BLaER1 treated with 17β-estradiol and CSF1 and Interleukin-3, amounts not matched to agents 10 nM and 100 nM (cell line): ENCODE data around the gene GAGE10.
"Not testable (repeated sequence)": the region's sequence is repeated elsewhere in the genome, so short reads cannot be mapped to it uniquely, and the experiment has no call there.

ENCODE experiments used
- H3K27ac ChIP-seq, 11 experiments: shearing (Covaris generic); formaldehyde crosslinking; 2 replicates each; pipeline ENCODE4 v1.8.1; 2022
- H3K27me3 ChIP-seq, 11 experiments: shearing (Covaris generic); formaldehyde crosslinking; 2 replicates each; pipeline ENCODE4 v1.8.1; 2022
- H3K36me3 ChIP-seq, 11 experiments: shearing (Covaris generic); formaldehyde crosslinking; 2 replicates each; pipeline ENCODE4 v1.8.1; 2022
- H3K4me1 ChIP-seq, 10 experiments: shearing (Covaris generic); formaldehyde crosslinking; 2 replicates each; pipeline ENCODE4 v1.8.1; 2022
- H3K4me2 ChIP-seq, 11 experiments: shearing (Covaris generic); formaldehyde crosslinking; 2 replicates each; pipeline ENCODE4 v1.8.1; 2022
- H3K4me3 ChIP-seq, 10 experiments: shearing (Covaris generic); formaldehyde crosslinking; 2 replicates each; pipeline ENCODE4 v1.8.1; 2022
- H3K9ac ChIP-seq, 11 experiments: shearing (Covaris generic); formaldehyde crosslinking; 2 replicates each; pipeline ENCODE4 v1.8.1; 2022
- H3K9me3 ChIP-seq, 11 experiments: shearing (Covaris generic); formaldehyde crosslinking; replicated peaks in 1 of 11; 2 replicates each; pipeline ENCODE4 v1.8.1; 2022
- H4K20me1 ChIP-seq, 11 experiments: shearing (Covaris generic); formaldehyde crosslinking; 2 replicates each; pipeline ENCODE4 v1.8.1; 2022
- Cebpa-rat ChIP-seq, 11 experiments: shearing (Covaris generic); IDR thresholded peaks; 2 replicates each; pipeline ENCODE4 v1.8.1; 2022

The GAGE10 gene

GRCh38 chrX:49284212-49284611 is 19.2 kb upstream of the GAGE10 start:
- Histone ChIP-seq H3K4me2 (no peak overlapping the region), H3K9ac (no peak overlapping the region), H4K20me1 (peaks cover 0 to 13% (median 0%) of the 10 kb centered on the region in 11 experiments; a peak in 4 of 22 replicates), H3K27me3 (peaks cover 78 to 99% (median 97%) of the 10 kb centered on the region in 11 experiments), H3K4me3 (no peak overlapping the region), H3K36me3 (peaks cover 0 to 4% (median 0%) of the 10 kb centered on the region in 11 experiments; a peak in 1 of 22 replicates), H3K27ac (no peak overlapping the region), H3K4me1 (no peaks in the 10 kb centered on the region), H3K9me3 (no peaks in the 10 kb centered on the region)
- no peak for TF ChIP-seq Cebpa-rat (IDR thresholded peaks at IDR 0.05)

DNA sequence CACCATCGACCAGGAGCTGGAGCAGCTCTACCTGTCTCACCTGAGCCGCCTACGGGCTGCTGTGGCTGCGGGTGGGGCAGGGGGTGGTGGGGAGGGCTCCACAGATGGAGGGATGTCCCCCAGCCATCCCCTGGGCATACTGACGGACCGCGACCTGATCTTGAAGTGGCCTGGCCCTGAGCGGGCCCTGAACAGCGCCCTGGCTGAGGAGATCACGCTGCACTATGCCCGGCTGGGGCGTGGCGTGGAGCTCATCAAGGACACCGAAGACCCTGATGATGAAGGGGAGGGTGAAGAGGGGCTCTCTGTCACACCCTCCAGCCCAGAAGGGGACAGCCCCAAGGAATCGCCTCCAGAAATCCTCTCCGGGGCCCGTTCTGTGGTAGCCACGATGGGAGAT is 17.3 kb upstream of the GAGE10 start:
- Histone ChIP-seq H3K9me3 (no peaks in the 10 kb centered on the region), H3K36me3 (peaks cover 0 to 4% (median 0%) of the 10 kb centered on the region in 11 experiments; a peak in 1 of 22 replicates), H3K27ac (no peak overlapping the region), H4K20me1 (peaks cover 0 to 13% (median 0%) of the 10 kb centered on the region in 11 experiments; a peak in 5 of 22 replicates), H3K27me3 (peaks cover 95 to 100% (median 99%) of the 10 kb centered on the region in 11 experiments), H3K4me2 (no peak overlapping the region), H3K9ac (no peak overlapping the region), H3K4me1 (no peaks in the 10 kb centered on the region), H3K4me3 (no peak overlapping the region)
- TF ChIP-seq Cebpa-rat (IDR thresholded peaks at IDR 0.05), result no peak

DNA sequence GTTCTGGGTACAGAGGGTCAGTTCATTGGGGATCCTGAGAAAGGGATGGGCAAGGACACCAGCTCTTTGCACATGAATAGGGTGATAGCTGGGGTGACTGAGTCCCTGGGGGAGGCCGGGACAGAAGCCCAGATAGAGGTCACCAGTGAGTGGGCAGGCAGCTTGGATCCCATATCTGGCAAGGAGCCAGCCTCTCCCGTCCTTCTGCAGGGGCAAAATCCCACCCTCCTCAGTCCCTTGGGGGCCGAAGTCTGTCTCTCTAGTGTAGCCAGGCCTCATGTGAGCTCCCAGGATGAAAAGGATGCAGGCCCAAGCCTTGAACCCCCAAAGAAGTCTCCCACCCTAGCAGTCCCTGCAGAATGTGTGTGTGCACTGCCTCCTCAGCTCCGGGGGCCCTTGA is 16.9 kb upstream of the GAGE10 start:
- no peak for TF ChIP-seq Cebpa-rat (IDR thresholded peaks at IDR 0.05)
- H3K9me3 ChIP-seq, result no peaks in the 10 kb centered on the region

GRCh38 chrX:49287665-49288064 is 15.8 kb upstream of the GAGE10 start:
- Histone ChIP-seq H3K9me3 (no peaks in the 10 kb centered on the region), H3K4me3 (no peak overlapping the region), H3K9ac (no peak overlapping the region), H4K20me1 (peaks cover 0 to 9% (median 0%) of the 10 kb centered on the region in 11 experiments; a peak in 4 of 22 replicates), H3K36me3 (peaks cover 0 to 4% (median 0%) of the 10 kb centered on the region in 11 experiments; a peak in 1 of 22 replicates), H3K4me1 (peaks cover 0 to 4% (median 0%) of the 10 kb centered on the region in 10 experiments; a peak in 1 of 20 replicates), H3K27ac (no peak overlapping the region), H3K4me2 (no peak overlapping the region), H3K27me3 (peaks cover 87 to 100% (median 96%) of the 10 kb centered on the region in 11 experiments)
- no peak for TF ChIP-seq Cebpa-rat (IDR thresholded peaks at IDR 0.05)

More for the DNA sequence above, 16.9 kb upstream of the GAGE10 start:
- Histone ChIP-seq H3K27me3 (peaks cover 94 to 100% (median 99%) of the 10 kb centered on the region in 11 experiments), H3K9ac (no peak overlapping the region), H3K4me1 (no peaks in the 10 kb centered on the region), H3K27ac (no peak overlapping the region), H3K4me3 (no peak overlapping the region), H4K20me1 (peaks cover 0 to 12% (median 0%) of the 10 kb centered on the region in 11 experiments; a peak in 5 of 22 replicates), H3K36me3 (peaks cover 0 to 4% (median 0%) of the 10 kb centered on the region in 11 experiments; a peak in 1 of 22 replicates), H3K4me2 (no peak overlapping the region)

DNA sequence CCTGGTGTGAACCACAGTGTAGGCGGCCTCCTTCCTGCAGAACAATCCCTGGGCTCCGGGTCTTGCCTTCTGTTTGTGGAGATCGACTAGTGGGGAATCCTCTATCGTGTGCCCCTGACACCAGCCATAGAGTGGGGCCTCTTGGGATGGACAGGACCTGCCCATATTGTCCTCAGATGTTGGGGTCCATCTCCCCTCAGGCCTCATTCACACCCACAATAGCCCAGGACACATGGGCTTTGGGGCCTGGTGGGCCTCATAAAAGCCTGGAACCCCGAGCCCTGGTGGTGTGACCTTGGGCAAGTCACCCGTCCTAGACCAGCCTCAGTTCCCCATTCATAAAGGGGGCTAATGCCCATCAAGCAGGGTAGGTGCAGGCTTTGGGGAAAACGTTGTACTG is 13.2 kb upstream of the GAGE10 start:
- TF ChIP-seq Cebpa-rat (IDR thresholded peaks at IDR 0.05), result no peak
- peaks cover 76 to 100% (median 95%) of the 10 kb centered on the region in 11 experiments for H3K27me3 ChIP-seq

GRCh38 chrX:49291615-49292337 is 11.7 kb upstream of the GAGE10 start:
- Histone ChIP-seq H3K27me3 (peaks cover 69 to 100% (median 95%) of the 10 kb centered on the region in 11 experiments), H4K20me1 (peaks cover 0 to 11% (median 0%) of the 10 kb centered on the region in 11 experiments; a peak in 4 of 22 replicates), H3K4me1 (peaks cover 0 to 4% (median 0%) of the 10 kb centered on the region in 10 experiments; a peak in 1 of 20 replicates), H3K9ac (no peak overlapping the region), H3K4me3 (no peak overlapping the region), H3K27ac (no peak overlapping the region), H3K9me3 (no peaks in the 10 kb centered on the region), H3K36me3 (no peaks in the 10 kb centered on the region), H3K4me2 (peak overlapping the region in 2 of 11 experiments; percentile 6 to 11; a peak in 2 of 22 replicates)
- TF ChIP-seq Cebpa-rat (IDR thresholded peaks at IDR 0.05), result no peak

More for the DNA sequence above, 13.2 kb upstream of the GAGE10 start:
- no peak overlapping the region for H3K4me2 ChIP-seq
- H4K20me1 ChIP-seq, result peaks cover 0 to 11% (median 0%) of the 10 kb centered on the region in 11 experiments; a peak in 4 of 22 replicates
- peaks cover 0 to 4% (median 0%) of the 10 kb centered on the region in 10 experiments; a peak in 1 of 20 replicates for H3K4me1 ChIP-seq
- H3K36me3 ChIP-seq, result peaks cover 0 to 4% (median 0%) of the 10 kb centered on the region in 11 experiments; a peak in 1 of 22 replicates
- H3K4me3 ChIP-seq, result no peak overlapping the region
- H3K9ac ChIP-seq, result no peak overlapping the region
- no peak overlapping the region for H3K27ac ChIP-seq
- H3K9me3 ChIP-seq, result no peaks in the 10 kb centered on the region

DNA sequence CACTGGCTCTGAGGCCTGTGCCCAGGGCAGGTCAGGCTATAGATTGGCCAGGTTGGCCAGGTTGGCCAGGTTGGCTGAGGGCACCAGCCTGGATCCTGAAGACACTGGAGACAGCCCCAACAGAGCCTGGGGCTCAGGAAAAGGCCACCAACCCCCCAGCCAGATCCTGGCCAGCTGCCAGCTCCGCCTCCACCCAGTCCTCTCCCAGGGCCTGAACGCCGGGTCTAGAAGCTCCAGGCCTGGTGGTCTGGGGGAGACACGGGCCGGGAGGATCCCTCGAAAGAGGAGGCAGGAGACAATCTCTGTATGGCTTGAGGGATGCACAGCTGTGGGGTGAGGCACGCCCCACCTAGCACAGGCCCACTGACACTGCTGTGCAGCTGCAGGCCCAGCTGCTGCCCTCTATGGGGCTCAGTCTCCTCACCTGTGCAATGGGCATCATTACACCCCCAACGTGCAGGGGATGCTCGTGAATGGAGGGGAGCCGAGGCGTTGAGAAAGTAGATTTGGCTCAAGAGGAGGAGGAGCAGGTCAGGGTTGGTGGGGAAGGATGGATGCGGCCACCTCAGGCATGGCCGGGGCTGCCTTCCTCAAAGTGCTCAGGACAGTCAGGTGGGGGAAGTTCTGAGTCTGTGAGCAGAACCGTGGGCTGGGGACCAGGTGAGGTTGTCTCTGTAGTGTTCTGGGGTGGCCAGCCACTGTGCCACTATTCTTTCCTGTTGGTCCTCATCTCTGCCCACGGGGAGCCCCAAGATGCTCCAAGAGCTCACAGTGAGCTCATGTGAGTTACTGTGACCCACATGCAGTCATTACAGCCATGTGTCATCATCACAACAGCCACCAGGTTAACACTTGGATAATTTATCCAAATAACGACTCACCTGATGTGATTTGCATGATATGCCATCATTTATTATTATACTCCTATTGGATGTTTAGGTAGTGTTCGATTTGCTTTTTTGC is 10.8 kb upstream of the GAGE10 start:
- no peak for TF ChIP-seq Cebpa-rat (IDR thresholded peaks at IDR 0.05)
- peaks cover 0 to 11% (median 0%) of the 10 kb centered on the region in 11 experiments; a peak in 4 of 22 replicates for H4K20me1 ChIP-seq
- peak overlapping the region in 2 of 11 experiments; percentile 6 to 11; a peak in 1 of 22 replicates for H3K4me2 ChIP-seq
- H3K27ac ChIP-seq, result no peak overlapping the region
- peaks cover 0 to 4% (median 0%) of the 10 kb centered on the region in 10 experiments; a peak in 1 of 20 replicates for H3K4me1 ChIP-seq
- no peak overlapping the region for H3K4me3 ChIP-seq
- no peaks in the 10 kb centered on the region for H3K9me3 ChIP-seq
- peaks cover 61 to 96% (median 88%) of the 10 kb centered on the region in 11 experiments for H3K27me3 ChIP-seq
- no peaks in the 10 kb centered on the region for H3K36me3 ChIP-seq
- no peak overlapping the region for H3K9ac ChIP-seq

- H4K20me1 ChIP-seq, H3K9me3 ChIP-seq, H3K36me3 ChIP-seq, H3K4me1 ChIP-seq, H3K9ac ChIP-seq, H3K4me3 ChIP-seq, H3K4me2 ChIP-seq, H3K27ac ChIP-seq: not testable (repeated sequence)
- H3K27me3 ChIP-seq, result peaks cover 71 to 96% (median 85%) of the 10 kb centered on the region in 11 experiments
These were observed 4.2 kb upstream of the GAGE10 start for GRCh38 chrX:49299293-49299692.
